GM12872 (cell line): ENCODE data around the gene ZBTB4.

Experiments
- TF ChIP-seq, protein P1 (sequence below): IDR thresholded peaks from 3 replicates; pipeline ENCODE4 v1.5.1; 2011; ENCODE audit warnings: low read depth, mild to moderate bottlenecking, low read length, moderate library complexity; ENCODE audit not compliant: insufficient read depth

ZBTB4 gene

GRCh38 chr17:7501729-7502128 is 22.3 kb upstream of the ZBTB4 start:
- TF ChIP-seq, protein P1, sequence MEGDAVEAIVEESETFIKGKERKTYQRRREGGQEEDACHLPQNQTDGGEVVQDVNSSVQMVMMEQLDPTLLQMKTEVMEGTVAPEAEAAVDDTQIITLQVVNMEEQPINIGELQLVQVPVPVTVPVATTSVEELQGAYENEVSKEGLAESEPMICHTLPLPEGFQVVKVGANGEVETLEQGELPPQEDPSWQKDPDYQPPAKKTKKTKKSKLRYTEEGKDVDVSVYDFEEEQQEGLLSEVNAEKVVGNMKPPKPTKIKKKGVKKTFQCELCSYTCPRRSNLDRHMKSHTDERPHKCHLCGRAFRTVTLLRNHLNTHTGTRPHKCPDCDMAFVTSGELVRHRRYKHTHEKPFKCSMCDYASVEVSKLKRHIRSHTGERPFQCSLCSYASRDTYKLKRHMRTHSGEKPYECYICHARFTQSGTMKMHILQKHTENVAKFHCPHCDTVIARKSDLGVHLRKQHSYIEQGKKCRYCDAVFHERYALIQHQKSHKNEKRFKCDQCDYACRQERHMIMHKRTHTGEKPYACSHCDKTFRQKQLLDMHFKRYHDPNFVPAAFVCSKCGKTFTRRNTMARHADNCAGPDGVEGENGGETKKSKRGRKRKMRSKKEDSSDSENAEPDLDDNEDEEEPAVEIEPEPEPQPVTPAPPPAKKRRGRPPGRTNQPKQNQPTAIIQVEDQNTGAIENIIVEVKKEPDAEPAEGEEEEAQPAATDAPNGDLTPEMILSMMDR, result no peak

DNA sequence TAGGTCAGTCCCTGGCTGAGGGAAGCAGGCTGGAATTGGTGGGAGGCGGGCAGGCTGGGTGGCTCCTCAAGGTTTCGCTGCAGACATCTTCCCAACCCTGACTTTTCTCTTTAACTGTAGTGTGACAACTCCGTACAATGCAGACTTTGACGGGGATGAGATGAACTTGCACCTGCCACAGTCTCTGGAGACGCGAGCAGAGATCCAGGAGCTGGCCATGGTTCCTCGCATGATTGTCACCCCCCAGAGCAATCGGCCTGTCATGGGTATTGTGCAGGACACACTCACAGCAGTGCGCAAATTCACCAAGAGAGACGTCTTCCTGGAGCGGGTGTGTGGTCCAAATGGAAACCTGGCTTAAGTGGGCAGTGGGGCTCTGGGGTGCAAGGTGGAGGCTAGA is 19.7 kb upstream of the ZBTB4 start:
- TF ChIP-seq, protein P1, result no peak

- TF ChIP-seq, protein P1, result no peak
Measured at GRCh38 chr17:7497636-7498035, 18.2 kb upstream of the ZBTB4 start.

- TF ChIP-seq, protein P1, result no peak
Measured at GRCh38 chr17:7497228-7497627, 17.8 kb upstream of the ZBTB4 start.

DNA sequence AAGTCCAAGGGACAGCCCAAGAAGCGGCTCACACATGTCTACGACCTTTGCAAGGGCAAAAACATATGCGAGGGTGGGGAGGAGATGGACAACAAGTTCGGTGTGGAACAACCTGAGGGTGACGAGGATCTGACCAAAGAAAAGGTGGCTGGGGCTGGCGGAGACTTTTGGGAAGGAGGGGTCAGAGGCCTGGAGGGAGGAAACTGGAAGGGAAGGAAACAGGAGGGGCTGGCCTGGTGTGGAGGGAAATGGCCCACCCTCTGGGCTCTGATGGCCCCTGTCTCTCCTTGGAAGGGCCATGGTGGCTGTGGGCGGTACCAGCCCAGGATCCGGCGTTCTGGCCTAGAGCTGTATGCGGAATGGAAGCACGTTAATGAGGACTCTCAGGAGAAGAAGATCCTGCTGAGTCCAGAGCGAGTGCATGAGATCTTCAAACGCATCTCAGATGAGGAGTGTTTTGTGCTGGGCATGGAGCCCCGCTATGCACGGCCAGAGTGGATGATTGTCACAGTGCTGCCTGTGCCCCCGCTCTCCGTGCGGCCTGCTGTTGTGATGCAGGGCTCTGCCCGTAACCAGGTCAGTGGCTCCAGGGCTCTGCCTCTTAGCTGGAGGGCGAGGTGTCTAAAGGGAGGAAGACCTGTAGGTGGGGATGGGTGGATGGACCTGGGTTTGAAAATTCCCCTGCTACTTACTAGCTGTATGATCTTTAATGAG is 17.2 kb upstream of the ZBTB4 start:
- TF ChIP-seq, protein P1, result no peak

DNA sequence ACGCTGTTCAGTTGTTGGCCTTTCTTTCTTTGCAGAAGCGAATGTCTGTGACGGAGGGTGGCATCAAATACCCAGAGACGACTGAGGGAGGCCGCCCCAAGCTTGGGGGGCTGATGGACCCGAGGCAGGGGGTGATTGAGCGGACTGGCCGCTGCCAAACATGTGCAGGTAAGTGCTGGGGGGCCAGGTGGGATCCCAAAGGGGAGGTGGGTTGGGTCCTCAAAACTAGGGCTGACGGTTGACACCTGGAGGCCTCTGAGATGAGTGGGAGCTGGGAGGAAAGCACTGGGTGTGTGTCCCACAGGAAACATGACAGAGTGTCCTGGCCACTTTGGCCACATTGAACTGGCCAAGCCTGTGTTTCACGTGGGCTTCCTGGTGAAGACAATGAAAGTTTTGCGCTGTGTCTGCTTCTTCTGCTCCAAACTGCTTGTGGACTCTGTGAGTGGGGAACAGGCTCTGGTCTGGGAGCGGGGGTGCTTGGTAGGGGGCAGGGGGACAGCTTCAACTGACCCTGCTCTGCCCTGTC is 16.5 kb upstream of the ZBTB4 start:
- TF ChIP-seq, protein P1, result no peak

DNA sequence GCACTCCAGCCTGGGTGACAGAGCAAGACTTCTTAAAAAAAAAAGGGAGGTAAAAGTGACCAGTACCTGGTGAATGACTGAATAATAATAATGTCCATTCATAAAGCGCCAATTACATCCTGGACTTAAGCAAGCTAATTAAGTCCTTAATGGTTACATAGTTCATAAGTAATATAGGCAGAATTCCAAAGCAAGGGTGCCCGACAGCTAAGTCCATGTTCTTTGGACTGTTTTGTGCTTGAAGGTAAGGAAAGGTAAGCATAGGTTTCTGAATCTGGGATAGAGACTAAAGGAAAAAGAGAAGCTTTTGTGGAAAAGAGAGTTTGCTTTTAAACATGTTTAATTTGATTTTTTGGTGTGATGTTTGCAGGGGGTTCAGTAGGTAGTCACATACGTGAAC is 14.5 kb upstream of the ZBTB4 start:
- TF ChIP-seq, protein P1, result no peak
